RCC 7860 (cell line): ENCODE measurements around the gene UGCG.
"Not testable (repeated sequence)": the region's sequence is repeated elsewhere in the genome, so short reads cannot be mapped to it uniquely, and the experiment has no call there.

ENCODE experiments used
- DNase-seq: peaks from one replicate; pipeline ENCODE4 v3.0.0-alpha.2; 2015; ENCODE audit warnings: low spot score
- FAIRE-seq: peaks from 2 replicates; lab custom pipeline; 2012; peaks lifted over from hg19 to GRCh38; lab: Jason Lieb, UNC

UGCG gene

GRCh38 chr9:111917201-111917600 lies 20.6 kb downstream of the UGCG start:
- FAIRE-seq (no peak), DNase-seq (no peak)

GRCh38 chr9:111917980-111918379 lies 21.4 kb downstream of the UGCG start:
- DNase-seq (no peak), FAIRE-seq (no peak)

DNA sequence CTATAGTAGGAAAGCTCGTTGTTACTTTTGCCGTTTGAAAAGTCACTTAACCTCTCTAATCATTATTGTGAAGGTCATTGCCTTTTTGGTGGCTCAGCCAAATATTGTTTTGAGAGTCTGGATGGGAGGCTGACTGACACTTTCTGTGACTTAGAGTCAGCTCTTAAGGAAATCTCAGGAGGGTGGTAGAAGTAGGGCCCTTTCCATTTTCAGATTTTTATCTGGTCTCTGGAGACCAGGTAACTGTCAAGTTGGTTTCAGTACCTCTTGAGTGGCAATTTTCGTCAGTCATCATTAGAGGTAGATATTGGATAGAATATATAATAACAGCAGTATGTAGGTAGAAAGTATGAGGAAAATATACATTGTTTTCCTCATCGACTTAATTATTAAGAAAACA lies 23.3 kb downstream of the UGCG start:
- no peak for FAIRE-seq
- DNase-seq, result no peak

- FAIRE-seq (no peak), DNase-seq (no peak)
Measured at GRCh38 chr9:111920531-111920930, 23.9 kb downstream of the UGCG start.

- DNase-seq (no peak), FAIRE-seq (no peak)
Measured at GRCh38 chr9:111922324-111923013, 25.9 kb downstream of the UGCG start.

GRCh38 chr9:111924281-111924680 lies 27.7 kb downstream of the UGCG start:
- FAIRE-seq (no peak), DNase-seq (no peak)

DNA sequence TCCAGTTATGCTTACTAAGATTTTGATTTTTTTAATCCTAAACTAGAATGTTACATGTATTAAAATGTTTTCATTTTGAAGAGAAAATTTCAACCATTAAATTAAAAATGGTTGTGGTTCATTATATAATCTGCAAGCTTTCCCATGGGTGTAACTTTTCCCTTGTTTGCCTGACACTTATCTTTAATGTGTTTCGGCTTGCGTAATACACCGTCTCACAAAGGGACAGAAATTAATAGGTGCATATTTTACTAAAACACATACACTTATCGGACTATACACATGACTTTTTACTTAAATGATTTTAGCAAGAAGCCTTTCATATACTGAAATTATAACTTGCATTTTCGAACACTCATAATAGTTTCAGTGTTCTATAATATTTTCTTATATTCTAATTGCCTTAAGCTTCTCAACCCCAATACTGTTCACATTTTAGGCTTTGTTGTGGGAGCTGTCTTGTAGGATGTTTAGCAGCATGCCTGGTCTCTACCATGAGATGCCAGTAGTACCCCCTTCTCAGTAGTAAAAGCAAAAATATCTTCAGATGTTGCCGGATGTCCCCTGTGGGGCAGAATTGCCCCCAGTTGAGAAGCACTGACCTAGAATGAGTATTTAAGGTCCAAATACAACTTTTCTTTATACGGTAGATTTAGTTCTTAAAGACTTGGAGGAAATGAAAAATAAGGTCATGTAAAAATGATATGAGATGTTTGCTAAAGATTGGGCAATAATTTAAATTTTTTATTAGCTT lies 28.6 kb downstream of the UGCG start:
- no peak for DNase-seq
- FAIRE-seq, result no peak

- DNase-seq (no peak), FAIRE-seq (no peak)
Measured at GRCh38 chr9:111925784-111926183, 29.2 kb downstream of the UGCG start.

DNA sequence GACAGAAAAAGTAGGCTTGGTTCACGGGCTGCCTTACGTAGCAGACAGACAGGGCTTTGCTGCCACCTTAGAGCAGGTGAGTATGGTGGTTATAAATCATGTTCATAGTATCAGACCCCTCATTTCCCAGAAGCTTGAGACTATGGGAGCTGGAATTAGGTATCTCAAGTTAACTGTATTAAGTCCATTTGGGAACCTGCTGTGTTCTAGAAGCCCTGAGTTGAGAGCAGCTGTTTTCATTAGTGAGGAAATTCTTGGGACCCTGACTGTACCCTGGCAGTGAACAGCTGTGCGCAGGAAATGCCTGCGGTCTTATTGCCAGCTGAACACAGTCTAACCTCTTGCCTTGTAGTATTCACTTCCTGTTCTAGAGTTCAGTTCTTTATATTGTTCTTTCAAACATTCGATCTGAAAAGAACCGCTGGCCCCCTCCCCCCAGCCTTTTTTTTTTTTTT lies 29.8 kb downstream of the UGCG start:
- no peak for FAIRE-seq
- no peak for DNase-seq

DNA sequence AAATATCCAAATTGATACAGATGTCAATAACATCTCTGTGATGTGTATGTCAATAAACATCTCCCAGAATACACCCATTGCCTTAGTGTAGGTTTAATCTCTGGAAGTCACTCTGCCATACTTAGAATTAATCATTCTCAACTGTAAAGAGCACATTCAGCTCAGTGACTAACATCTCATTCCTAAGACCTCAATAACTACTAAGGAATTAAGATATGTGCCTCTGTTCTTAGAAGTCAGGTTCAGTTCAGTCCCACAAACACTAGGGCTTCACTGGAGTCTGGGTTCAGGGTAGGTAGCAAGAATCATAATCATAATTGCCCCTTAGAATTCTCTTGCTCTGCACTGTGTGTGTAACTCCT lies 31.7 kb downstream of the UGCG start:
- DNase-seq (peak; percentile 75), FAIRE-seq (peak; percentile 85)

DNA sequence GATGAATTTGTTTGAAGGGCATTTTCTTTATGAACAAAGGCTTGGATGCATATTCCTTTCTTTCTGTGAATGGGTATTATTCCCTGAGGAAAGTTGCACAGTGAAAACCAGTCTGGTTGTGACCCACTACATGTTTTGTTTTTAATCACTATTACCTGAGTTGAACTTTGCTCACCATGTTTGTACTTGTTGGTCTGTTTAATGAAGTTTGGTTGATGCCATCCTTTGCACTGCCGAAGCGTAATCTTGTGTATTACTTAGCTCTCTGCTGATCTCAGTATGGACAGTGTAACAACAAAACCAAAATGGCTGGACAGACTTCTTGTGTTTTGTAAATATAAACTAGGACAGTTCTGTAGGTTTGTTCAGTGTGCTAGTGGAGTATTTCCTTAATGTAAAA lies 38.1 kb downstream of the UGCG start:
- FAIRE-seq, result no peak
- DNase-seq, result no peak

GRCh38 chr9:111936391-111936790 lies 39.8 kb downstream of the UGCG start:
- no peak for FAIRE-seq
- DNase-seq, result no peak

GRCh38 chr9:111937301-111937700 lies 40.7 kb downstream of the UGCG start:
- DNase-seq (no peak), FAIRE-seq (no peak)

GRCh38 chr9:111937781-111938426 lies 41.3 kb downstream of the UGCG start:
- DNase-seq (peak; percentile 93), FAIRE-seq (peak; percentile 89)

- no peak for DNase-seq
- no peak for FAIRE-seq
Measured at GRCh38 chr9:111938427-111938800, 41.8 kb downstream of the UGCG start.

DNA sequence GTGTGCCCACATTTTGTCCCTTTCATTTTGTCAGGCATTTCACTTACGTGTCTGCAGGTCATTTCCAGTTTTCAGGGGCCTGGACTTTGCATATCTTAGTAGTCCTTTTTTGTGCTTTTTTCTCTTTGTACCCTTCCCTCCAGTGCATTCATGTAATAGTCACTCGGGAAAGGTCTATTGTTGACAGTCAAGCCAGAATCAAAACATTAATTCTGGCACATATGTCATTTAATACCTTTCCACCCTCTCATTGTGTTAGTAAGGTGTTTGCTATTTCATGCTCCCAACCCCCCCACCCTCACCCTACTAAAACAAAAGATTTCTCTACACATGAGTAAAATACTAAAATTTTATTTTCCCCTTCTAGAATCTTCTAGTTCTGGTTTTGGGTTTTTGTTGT lies 42.7 kb downstream of the UGCG start:
- DNase-seq, result no peak
- FAIRE-seq, result no peak

DNA sequence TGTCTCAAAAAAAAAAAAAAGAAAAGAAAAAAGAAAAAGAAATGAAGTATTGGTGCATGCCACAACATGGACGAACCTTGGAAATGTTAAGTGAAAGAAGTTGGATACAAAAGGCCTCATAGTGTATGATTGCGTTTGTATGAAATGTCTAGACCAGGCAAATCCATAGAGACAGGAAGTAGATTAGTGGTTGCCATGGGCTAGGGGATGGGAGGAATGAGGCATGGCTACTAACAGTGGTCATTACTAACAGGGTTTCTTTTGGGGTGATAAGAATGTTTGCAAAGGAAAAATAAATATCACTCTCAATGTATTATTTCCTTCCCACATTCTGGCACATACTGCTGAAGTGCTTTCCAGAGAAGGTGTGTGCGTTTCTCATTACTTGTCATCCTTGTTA lies 44.1 kb downstream of the UGCG start:
- FAIRE-seq, result peak; percentile 52
- DNase-seq, result peak; percentile 76

- DNase-seq (peak; percentile 53), FAIRE-seq (peak; percentile 58)
Measured at GRCh38 chr9:111943200-111943599, 46.6 kb downstream of the UGCG start.

DNA sequence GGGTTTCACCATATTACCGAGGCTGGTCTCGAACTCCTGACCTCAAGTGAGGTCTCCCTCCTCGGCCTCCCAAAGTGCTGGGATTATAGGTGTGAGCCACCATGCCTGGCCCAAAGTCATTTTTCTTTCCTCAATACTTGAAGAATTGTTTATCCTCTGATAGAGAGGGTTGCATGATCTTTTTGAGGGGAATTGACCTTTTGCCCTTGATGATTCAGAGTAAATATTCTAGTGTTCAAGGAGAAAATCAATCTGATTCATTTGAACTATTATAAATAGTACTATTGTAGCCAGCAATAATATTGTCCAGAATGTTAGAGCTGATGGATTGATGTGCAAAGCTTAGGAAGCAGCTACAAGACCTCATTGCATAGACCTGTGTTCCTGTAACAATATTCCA lies 47.1 kb downstream of the UGCG start:
- DNase-seq (no peak), FAIRE-seq (no peak)

DNA sequence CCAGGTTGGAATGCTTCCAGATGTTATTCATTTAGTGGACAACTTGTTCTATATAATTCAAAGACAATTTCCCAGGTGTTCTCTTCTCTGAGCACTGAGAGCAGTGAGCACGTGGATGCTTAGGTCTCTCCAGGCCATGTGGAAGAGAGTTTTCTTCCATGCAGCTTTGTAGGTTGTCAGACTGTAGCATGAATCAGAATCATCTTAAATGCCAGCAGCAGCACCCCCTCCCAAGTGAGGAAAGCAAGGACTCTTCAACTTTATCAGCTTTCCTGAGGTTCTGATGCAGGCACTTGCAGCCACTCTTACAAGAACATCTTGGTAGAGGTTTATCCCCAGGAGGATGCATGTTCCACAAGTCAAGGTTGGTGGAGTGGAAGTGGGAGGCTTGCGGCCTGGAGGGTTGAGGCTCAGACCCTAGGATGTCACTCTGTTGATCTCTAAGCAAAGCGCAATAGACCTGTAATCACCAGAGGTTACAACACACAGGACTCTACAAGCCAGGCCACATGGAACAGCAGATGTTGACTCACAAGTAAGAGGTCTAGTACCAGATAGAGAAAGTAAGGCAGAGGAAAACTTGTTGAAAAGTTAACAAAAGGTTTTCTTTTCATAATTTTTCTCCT lies 47.7 kb downstream of the UGCG start:
- FAIRE-seq (peak; percentile 79), DNase-seq (peak; percentile 74)

DNA sequence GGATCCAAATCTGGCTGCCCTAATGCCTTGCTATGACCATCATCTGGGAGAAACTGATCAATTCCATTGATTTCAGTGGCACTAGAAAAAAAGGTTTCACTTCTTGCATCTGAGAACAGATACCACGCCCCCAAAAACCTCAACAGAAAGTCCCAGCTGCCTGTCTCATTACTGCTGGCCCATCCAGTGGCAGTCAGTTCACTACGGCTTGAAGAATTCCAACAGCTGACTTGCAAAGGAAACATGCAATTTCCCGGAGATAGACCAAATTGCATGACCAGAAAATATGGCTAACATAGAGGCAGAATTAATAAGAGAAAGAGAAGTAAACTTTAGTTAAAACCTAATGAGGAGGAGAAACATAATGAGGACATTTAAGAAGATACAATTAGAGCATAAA lies 48.6 kb downstream of the UGCG start:
- peak; percentile 91 for FAIRE-seq
- peak; percentile 74 for DNase-seq

DNA sequence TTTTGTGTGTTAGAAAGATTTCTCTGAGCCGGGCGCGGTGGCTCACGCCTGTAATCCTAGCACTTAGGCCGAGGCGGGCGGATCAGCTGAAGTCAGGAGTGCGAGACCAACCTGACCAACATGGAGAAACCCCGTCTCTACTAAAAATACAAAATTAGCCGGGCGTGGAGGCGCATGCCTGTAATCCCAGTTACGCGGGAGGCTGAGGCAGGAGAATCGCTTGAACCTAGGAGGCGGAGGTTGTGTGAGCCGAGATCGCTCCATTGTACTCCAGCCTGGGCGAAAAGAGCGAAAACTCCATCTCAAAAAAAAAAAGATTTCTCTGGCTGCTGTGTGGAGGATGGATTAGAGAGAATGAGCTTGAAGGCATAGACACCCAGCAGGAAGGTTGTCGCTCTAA lies 51.5 kb downstream of the UGCG start:
- FAIRE-seq, DNase-seq: not testable (repeated sequence)
